DOHH2 (cell line): Measurements from ENCODE around the gene CR1L.

ENCODE experiments used
- H3F3A ChIP-seq: fragments of 200-600 bp; sonication (generic), shearing (Covaris generic); 2 replicates; pipeline ENCODE4 v1.6.0; 2016; ENCODE audit warnings: antibody characterized with exemption, mild to moderate bottlenecking; ENCODE audit not compliant: control insufficient read depth, insufficient read depth
- H3K27ac ChIP-seq: fragments of 200-600 bp; sonication (generic); 2 replicates; pipeline ENCODE4 v1.5.1; 2014; ENCODE audit warnings: low read depth, mild to moderate bottlenecking, low read length, moderate library complexity
- H3K27me3 ChIP-seq: fragments of 200-600 bp; sonication (generic); 2 replicates; pipeline ENCODE4 v1.6.1; 2014; ENCODE audit warnings: mild to moderate bottlenecking, low read length, mixed read lengths; ENCODE audit not compliant: control insufficient read depth
- H3K36me3 ChIP-seq: fragments of 200-600 bp; sonication (generic); 2 replicates; pipeline ENCODE4 v1.6.1; 2014; ENCODE audit warnings: mild to moderate bottlenecking, low read length, moderate library complexity, mixed read lengths; ENCODE audit not compliant: control insufficient read depth
- H3K4me1 ChIP-seq: fragments of 200-600 bp; sonication (generic); 2 replicates; pipeline ENCODE4 v1.6.1; 2014; ENCODE audit warnings: mild to moderate bottlenecking, low read length, mixed read lengths; ENCODE audit not compliant: control insufficient read depth
- H3K4me2 ChIP-seq: fragments of 200-600 bp; sonication (generic); 2 replicates; pipeline ENCODE4 v1.6.0; 2014; ENCODE audit warnings: mild to moderate bottlenecking, low read length, moderate library complexity
- H3K4me3 ChIP-seq: fragments of 200-600 bp; sonication (generic); 2 replicates; pipeline ENCODE4 v1.5.1; 2014; ENCODE audit warnings: mild to moderate bottlenecking, low read length, mixed read lengths
- H3K79me2 ChIP-seq: fragments of 200-600 bp; sonication (generic); 2 replicates; pipeline ENCODE4 v1.6.1; 2014; ENCODE audit warnings: mild to moderate bottlenecking, low read length, mixed read lengths; ENCODE audit not compliant: control insufficient read depth
- H3K9me2 ChIP-seq: fragments of 200-600 bp; sonication (generic); replicated peaks from 2 replicates; pipeline ENCODE4 v1.6.1; 2014; ENCODE audit warnings: mild to moderate bottlenecking, low read length, mixed read lengths; ENCODE audit not compliant: control insufficient read depth
- H3K9me3 ChIP-seq: fragments of 200-600 bp; sonication (generic); 2 replicates; pipeline ENCODE4 v1.6.1; 2014; ENCODE audit warnings: antibody characterized with exemption, low read length, mixed read lengths; ENCODE audit not compliant: control insufficient read depth, insufficient read depth
- H4K20me1 ChIP-seq: fragments of 200-600 bp; sonication (generic); 2 replicates; pipeline ENCODE4 v1.6.0; 2014; ENCODE audit warnings: low read depth, mild to moderate bottlenecking, antibody characterized with exemption, low read length, moderate library complexity; ENCODE audit not compliant: control insufficient read depth, insufficient read depth
- EZH2phosphoT487 ChIP-seq: fragments of 200-600 bp; sonication (generic); IDR thresholded peaks from 2 replicates; pipeline ENCODE4 v1.6.1; 2017; ENCODE audit warnings: borderline replicate concordance, mild to moderate bottlenecking, antibody characterized with exemption, low read length, moderate library complexity, mixed read lengths
- TF ChIP-seq, protein P1 (sequence below): fragments of 200-600 bp; sonication (generic); IDR thresholded peaks from one replicate; pipeline ENCODE4 v1.5.1; 2014; ENCODE audit warnings: antibody characterized with exemption, mild to moderate bottlenecking, low read depth, low read length; ENCODE audit not compliant: poor library complexity, severe bottlenecking

The CR1L gene

DNA sequence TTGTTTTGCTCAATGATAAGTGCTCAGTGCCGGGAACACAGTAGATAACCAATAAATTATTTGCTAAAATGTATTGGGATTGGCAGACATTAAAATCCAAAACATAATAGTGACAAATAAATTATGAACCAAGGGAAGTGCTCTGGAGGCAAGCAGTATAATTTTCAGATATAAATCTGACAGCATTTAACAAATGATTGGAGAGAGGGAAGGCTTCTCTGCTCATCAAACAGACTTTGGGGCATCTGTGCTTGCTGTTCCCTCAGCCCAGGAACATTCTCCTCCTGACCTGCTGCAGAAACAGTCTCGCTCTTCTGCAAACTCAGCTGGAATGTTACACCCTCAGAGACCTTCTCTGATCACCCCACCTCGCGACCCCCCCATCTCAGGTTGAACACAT is 109.1 kb downstream of the CR1L start:
- H3K4me2 ChIP-seq = peak overlapping the region; percentile 77
- no peaks in the 10 kb centered on the region for H3K9me2 ChIP-seq
- no peaks in the 10 kb centered on the region for H3K9me3 ChIP-seq
- no peak for TF ChIP-seq EZH2phosphoT487
- TF ChIP-seq, protein P1, sequence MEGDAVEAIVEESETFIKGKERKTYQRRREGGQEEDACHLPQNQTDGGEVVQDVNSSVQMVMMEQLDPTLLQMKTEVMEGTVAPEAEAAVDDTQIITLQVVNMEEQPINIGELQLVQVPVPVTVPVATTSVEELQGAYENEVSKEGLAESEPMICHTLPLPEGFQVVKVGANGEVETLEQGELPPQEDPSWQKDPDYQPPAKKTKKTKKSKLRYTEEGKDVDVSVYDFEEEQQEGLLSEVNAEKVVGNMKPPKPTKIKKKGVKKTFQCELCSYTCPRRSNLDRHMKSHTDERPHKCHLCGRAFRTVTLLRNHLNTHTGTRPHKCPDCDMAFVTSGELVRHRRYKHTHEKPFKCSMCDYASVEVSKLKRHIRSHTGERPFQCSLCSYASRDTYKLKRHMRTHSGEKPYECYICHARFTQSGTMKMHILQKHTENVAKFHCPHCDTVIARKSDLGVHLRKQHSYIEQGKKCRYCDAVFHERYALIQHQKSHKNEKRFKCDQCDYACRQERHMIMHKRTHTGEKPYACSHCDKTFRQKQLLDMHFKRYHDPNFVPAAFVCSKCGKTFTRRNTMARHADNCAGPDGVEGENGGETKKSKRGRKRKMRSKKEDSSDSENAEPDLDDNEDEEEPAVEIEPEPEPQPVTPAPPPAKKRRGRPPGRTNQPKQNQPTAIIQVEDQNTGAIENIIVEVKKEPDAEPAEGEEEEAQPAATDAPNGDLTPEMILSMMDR = no peak
- H3K27ac ChIP-seq = no peak overlapping the region
- peaks cover 9% of the 10 kb centered on the region; the same call in 1 of the 2 replicates for H3F3A ChIP-seq
- peaks cover 15% of the 10 kb centered on the region; the same call in 1 of the 2 replicates for H4K20me1 ChIP-seq
- peaks cover 69% of the 10 kb centered on the region for H3K79me2 ChIP-seq
- peaks cover 28% of the 10 kb centered on the region for H3K36me3 ChIP-seq
- H3K4me3 ChIP-seq = peak overlapping the region; percentile 79
- H3K27me3 ChIP-seq = no peaks in the 10 kb centered on the region
- peaks cover 54% of the 10 kb centered on the region for H3K4me1 ChIP-seq

DNA sequence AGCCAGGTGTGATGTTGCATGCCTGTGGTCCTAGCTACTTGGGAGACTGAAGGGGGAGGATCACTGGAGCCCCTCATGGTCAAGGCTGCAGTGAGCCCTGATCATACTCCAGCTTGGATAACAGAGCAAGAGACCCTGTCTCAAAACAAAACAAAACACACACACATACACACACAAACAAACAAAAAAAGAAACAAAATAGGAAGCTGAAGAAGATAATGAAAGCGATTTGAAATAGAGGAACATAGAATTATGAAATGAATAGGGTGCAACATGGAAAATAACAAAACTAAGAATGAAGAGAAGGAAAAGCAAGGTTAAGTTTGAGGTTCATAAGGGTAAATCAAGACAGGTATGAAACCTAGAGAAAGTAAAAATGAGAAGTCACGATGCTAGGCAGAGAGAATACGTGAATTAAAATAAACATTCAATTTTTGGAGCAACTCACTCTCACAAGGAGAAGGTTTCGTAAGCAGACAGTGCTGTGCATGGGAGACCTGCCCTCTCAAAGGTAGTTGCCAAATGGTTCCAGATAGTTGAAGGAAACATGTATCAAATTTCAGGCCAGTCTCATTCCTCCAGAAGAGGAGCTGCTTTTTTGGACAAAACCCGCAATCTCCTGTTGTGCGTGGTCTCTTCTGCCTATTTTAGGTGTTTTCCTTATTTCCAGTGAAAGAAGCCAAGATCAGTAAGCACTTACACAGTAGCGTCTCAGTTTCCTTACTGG is 110.2 kb downstream of the CR1L start:
- TF ChIP-seq, protein P1 = no peak
- TF ChIP-seq EZH2phosphoT487 = no peak
- no peaks in the 10 kb centered on the region for H3K9me2 ChIP-seq
- no peaks in the 10 kb centered on the region for H3F3A ChIP-seq
- peaks cover 67% of the 10 kb centered on the region for H3K79me2 ChIP-seq
- no peak overlapping the region for H3K4me2 ChIP-seq
- H3K27me3 ChIP-seq = no peaks in the 10 kb centered on the region
- H3K9me3 ChIP-seq = no peaks in the 10 kb centered on the region
- no peak overlapping the region for H3K4me3 ChIP-seq
- H4K20me1 ChIP-seq = peaks cover 15% of the 10 kb centered on the region; the same call in 1 of the 2 replicates
- H3K36me3 ChIP-seq = peaks cover 38% of the 10 kb centered on the region
- H3K4me1 ChIP-seq = peaks cover 43% of the 10 kb centered on the region
- no peak overlapping the region for H3K27ac ChIP-seq

DNA sequence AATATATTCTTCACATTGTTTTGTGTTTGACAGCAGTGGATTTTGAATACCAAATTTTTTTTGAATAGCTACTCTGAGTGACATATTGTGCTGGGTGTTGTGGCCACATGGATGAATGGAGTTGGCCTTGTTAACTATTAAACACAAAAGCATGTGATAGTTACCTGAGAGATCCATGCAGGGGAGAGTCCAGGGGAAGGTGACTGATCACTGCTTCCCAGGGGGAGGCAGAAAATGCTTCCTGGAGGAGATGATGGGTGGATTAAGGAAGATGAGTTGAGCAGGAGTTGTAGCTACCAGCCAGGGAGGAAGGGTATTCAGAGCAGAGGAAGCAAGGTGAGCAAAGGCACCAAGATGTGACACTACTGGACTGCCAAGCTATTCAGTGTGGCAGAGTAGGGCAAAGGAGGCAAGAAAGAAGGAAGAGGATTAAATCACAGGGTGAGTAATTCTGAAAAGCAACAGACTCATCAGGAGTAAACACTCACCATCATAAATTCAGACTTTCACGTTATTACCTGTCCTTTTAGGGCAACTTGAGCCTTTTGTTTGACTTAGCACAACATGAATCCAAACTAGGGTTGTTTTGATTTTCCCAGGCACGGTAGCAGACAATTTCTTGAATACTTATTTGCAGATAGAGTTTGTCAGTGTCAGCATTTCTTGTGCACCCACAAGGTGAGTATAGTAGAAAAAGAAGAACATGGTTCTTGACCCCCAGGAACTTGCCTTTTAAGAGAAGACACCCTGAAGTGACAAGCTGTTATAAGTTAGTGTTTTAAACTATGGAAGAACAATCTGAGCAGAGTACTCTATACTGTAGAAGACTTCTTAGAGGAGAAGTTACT is 111.1 kb downstream of the CR1L start:
- Histone ChIP-seq H3K4me2 (no peak overlapping the region), H4K20me1 (peaks cover 15% of the 10 kb centered on the region; the same call in 1 of the 2 replicates)

More for the DNA sequence above, 111.1 kb downstream of the CR1L start:
- Histone ChIP-seq H3K9me3 (no peaks in the 10 kb centered on the region), H3K79me2 (peaks cover 59% of the 10 kb centered on the region), H3K36me3 (peaks cover 46% of the 10 kb centered on the region), H3F3A (no peaks in the 10 kb centered on the region), H3K4me1 (peaks cover 33% of the 10 kb centered on the region), H3K4me3 (no peak overlapping the region), H3K9me2 (no peaks in the 10 kb centered on the region), H3K27me3 (no peaks in the 10 kb centered on the region), H3K27ac (no peak overlapping the region)
- TF ChIP-seq, protein P1 = no peak
- no peak for TF ChIP-seq EZH2phosphoT487
